ENCODE measurements around the gene ZNF837.

The ZNF837 gene

DNA sequence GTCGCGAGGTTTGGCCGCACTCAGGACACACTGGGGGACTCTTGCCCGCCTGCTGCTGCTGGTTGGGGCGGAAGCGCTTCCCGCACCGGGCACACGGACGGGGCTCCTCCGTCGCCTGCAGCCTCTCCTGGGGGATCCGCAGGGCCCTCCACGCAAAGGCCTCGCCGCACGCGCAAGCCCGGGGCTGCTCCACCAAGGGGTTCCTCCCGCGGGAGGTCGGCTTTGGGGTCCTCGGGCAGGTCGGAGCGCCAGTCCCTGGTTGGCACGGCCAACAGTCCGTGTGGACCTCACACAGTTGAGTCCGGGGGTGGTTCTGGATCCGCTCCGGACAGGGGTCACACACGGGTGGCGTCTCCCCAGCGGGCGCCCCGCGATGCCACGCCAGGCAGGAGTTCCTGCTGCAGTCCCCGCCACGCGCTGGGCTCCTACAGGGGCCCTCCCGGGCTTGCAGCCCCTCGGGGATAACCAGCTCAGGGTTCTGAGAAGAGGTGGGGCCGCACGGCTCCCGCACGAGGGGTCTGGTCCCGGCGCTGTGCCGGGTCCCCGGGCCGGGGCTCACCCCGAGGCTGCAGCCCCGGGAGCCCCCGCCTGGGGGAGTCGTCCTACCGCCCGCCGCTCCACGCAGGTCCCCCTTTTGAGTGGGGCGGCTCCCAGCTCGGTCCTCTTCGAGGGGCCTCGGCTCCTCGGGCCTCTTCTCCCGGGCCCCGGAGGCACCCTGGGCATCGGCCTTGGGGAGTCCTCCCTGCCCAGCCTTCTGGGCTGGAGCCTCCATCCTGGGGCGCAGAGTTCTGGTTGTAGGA is 12.1 kb downstream of the ZNF837 start:
- TF ChIP-seq, protein P1, sequence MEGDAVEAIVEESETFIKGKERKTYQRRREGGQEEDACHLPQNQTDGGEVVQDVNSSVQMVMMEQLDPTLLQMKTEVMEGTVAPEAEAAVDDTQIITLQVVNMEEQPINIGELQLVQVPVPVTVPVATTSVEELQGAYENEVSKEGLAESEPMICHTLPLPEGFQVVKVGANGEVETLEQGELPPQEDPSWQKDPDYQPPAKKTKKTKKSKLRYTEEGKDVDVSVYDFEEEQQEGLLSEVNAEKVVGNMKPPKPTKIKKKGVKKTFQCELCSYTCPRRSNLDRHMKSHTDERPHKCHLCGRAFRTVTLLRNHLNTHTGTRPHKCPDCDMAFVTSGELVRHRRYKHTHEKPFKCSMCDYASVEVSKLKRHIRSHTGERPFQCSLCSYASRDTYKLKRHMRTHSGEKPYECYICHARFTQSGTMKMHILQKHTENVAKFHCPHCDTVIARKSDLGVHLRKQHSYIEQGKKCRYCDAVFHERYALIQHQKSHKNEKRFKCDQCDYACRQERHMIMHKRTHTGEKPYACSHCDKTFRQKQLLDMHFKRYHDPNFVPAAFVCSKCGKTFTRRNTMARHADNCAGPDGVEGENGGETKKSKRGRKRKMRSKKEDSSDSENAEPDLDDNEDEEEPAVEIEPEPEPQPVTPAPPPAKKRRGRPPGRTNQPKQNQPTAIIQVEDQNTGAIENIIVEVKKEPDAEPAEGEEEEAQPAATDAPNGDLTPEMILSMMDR (IDR thresholded peaks at IDR 0.05; ENCODE audit: low read length, missing control alignments) = no peak
- H3K4me3 ChIP-seq (replicated peaks; ENCODE audit: low read depth, low read length) = no peak overlapping the region
- no peak for DNase-seq (ENCODE audit: low read depth)

DNA sequence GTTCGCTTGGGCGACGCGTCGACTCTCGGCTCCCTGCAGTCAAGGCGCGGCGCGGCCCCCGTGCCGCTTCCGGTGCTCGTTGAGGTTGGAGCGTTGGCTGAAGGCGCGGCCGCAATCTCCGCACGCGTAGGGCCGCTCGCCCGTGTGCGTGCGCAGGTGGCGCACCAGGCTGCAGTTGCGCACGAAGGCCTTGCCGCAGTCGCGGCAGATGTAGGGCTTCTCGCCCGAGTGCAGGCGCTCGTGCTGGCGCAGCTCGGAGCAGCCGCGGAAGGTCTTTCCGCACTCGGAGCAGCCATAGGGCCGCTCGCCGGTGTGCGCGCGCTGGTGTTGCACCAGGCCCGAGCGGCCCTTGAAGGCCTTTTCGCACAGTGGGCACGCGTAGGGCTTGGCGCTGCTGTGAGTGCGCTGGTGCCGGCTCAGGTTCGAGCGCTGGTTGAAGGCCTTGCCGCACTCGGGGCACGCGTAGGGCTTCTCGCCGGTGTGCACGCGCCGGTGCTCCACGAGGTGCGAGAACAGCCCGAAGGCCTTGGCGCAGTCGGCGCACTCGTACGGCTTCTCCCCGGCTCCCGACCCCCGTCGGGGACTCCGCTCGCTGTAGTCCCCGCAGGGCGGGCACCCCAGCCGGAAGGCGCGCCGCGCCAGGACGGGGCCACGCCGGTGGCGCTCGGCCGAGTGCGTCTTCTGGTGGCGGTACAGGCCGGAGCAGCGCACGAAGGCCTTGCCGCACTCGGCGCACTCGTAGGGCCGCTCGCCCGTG is 13.0 kb downstream of the ZNF837 start:
- no peak for DNase-seq (ENCODE audit: low read depth)
- TF ChIP-seq, protein P1 (IDR thresholded peaks at IDR 0.05; ENCODE audit: low read length, missing control alignments) = no peak
- H3K4me3 ChIP-seq (replicated peaks; ENCODE audit: low read depth, low read length) = no peak overlapping the region

DNA sequence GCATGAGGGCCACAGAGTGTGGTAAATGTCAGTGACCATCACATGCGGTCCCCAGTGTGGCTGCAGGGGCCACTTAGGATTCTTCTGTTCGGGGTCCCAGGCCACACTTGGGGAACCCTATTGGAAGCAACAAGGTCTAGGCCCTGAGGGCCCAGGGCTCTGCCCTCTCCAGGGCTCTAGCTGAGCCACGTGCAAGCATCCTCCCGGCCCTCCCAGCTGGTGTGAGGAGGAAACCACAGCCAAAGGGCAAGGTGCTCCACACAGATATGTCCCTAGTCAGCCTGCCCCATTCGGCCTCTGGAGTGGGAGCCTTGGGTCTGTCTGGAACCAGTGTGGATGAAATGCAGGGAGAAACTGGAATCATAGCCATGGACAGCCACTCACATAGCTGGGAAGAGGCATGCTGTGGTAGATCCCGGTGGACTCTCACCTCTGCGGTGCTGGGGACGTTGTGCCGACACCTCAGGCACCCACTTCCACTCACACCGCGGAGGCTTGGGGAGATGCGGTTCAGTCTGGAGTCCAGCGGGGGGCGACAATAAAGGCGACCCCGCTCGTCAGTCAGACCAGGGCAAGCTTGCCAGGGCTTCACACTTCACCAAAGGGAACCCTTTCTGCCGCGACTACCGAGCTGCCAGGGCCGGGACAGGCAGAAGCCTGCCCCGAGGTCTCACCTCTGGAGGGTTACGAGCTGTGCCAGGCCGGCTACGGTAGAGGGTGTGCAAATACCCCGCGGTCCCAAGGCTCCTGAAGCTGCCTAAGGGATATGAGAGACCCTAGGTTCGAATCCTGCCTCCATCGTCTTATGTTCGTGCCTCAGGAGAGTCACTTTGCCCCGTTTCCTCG is 14.0 kb downstream of the ZNF837 start:
- DNase-seq (ENCODE audit: low read depth) = no peak
- TF ChIP-seq, protein P1 (IDR thresholded peaks at IDR 0.05; ENCODE audit: low read length, missing control alignments) = no peak
- no peak overlapping the region for H3K4me3 ChIP-seq (replicated peaks; ENCODE audit: low read depth, low read length)

DNA sequence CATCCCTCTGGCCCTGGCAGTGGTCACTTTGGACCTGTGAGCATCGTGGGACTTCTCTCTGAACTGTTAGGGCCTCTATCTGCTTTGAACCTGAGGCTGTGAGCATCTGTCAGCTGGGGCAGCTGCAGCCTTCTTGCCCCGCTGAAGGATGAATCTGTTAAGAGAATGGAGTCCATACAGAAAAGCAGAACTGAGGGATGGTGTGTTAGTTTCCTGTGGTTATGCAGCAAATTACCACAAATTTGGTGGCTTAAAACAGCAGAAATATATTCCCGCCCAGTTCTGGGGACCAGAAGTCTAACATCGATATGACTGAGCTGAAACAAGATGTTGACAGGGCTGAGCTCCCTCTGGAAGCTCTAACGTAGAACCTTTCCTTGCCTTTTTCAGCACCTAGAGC is 16.7 kb downstream of the ZNF837 start:
- DNase-seq (ENCODE audit: low read depth) = no peak
- no peak overlapping the region for H3K4me3 ChIP-seq (replicated peaks; ENCODE audit: low read depth, low read length)
- TF ChIP-seq, protein P1 (IDR thresholded peaks at IDR 0.05; ENCODE audit: low read length, missing control alignments) = no peak

DNA sequence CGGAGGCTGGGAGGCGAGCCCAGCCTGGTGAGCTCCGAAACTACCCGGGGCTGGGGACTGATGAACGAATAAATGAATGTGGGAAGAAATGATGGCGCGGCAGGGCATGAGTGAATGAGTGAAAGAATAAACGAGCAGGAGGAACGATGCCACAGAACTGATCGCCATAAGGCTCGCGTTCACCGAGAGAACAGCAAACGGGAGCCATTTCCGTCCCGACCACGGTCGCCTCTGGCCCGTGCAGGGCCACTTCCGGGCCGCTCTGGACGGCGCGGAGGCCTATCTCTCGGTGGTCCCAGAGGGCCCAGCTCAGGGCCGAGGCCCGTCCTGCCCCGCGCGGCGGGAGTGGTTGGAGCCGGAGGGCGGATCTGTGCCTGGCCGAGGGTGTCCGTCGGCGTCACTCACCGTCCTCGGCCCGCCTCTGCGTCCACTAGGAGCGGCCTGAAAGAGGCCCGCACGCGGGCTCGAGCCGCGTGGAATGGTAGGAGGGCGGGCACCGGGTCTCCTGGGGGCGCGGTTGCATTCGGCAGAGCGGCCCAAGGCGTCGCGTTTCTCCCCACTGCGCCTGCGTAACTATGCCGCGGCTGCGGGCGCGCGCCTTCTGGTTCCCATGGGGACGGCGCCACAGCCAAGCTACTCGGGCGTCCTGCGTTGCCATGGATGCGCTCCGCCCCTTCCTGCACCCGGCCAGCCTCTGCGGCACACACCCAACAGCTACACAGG is 18.4 kb downstream of the ZNF837 start, which contains the start of gene ZNF497:
Gene ZNF497, minus strand, starts transcription at position 480 of the 723 bp plus-strand sequence. CDS start 5,116 bp downstream, outside the sequence.
- DNase-seq (ENCODE audit: low read depth) = peak; percentile 97
- TF ChIP-seq, protein P1 (IDR thresholded peaks at IDR 0.05; ENCODE audit: low read length, missing control alignments) = no peak

DNA sequence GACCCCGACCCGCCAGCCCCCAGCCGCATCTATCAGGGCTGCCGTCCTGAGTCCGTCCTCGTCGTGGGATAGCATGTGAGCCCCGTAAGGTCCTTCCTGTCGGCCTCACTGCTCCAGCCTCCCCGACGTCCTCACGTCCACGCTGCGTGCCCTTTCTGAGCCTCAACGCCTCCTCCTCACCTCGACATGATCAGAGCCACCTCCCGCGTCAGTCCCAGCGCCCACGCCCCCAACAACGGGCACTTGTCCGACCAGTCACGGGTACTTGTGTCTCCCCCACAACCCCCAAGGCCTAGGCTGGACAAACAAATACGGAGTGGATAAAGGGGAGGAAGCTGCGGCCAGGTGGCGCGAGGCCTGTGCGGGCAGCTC is 18.9 kb downstream of the ZNF837 start:
- TF ChIP-seq, protein P1 (IDR thresholded peaks at IDR 0.05; ENCODE audit: low read length, missing control alignments) = no peak
- peak; percentile 55 for DNase-seq (ENCODE audit: low read depth)
- H3K4me3 ChIP-seq (replicated peaks; ENCODE audit: low read depth, low read length) = peak overlapping the region; percentile 74

More for the DNA sequence above, 18.4 kb downstream of the ZNF837 start, which contains the start of gene ZNF497:
- H3K4me3 ChIP-seq (replicated peaks; ENCODE audit: low read depth, low read length) = peak within 1 kb of the TSS; percentile 74

Data from fibroblast of pulmonary artery (primary cell).